ENCODE data around the gene CRY2.

Gene CRY2

DNA sequence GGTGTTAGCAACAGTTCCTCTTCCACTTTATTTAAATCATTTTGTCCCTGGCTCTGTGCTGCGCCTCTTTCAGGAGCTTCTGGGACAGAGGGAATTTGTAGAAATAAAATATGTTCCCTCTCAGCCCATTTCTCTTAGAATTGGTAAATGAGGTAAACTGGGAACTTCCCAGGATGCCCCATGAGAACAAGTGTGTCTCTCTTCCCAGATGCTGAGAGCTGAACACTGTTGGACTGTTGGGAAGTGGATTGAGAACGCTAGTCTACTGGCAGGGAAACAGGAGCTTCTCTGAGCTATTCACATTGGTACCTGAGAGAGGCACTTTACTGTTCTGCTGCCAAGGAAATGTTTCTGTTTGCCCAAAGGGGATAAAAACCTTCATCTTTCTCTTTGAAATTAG is 4.0 kb downstream of the CRY2 start:
- no peak overlapping the region for H3K4me3 ChIP-seq (ENCODE audit: low read length)
- DNase-seq (ENCODE audit: low read depth): no peak
- TF ChIP-seq, protein P1, sequence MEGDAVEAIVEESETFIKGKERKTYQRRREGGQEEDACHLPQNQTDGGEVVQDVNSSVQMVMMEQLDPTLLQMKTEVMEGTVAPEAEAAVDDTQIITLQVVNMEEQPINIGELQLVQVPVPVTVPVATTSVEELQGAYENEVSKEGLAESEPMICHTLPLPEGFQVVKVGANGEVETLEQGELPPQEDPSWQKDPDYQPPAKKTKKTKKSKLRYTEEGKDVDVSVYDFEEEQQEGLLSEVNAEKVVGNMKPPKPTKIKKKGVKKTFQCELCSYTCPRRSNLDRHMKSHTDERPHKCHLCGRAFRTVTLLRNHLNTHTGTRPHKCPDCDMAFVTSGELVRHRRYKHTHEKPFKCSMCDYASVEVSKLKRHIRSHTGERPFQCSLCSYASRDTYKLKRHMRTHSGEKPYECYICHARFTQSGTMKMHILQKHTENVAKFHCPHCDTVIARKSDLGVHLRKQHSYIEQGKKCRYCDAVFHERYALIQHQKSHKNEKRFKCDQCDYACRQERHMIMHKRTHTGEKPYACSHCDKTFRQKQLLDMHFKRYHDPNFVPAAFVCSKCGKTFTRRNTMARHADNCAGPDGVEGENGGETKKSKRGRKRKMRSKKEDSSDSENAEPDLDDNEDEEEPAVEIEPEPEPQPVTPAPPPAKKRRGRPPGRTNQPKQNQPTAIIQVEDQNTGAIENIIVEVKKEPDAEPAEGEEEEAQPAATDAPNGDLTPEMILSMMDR (IDR thresholded peaks at IDR 0.05; ENCODE audit: insufficient read depth, low read depth, low read length, missing control alignments): no peak

DNA sequence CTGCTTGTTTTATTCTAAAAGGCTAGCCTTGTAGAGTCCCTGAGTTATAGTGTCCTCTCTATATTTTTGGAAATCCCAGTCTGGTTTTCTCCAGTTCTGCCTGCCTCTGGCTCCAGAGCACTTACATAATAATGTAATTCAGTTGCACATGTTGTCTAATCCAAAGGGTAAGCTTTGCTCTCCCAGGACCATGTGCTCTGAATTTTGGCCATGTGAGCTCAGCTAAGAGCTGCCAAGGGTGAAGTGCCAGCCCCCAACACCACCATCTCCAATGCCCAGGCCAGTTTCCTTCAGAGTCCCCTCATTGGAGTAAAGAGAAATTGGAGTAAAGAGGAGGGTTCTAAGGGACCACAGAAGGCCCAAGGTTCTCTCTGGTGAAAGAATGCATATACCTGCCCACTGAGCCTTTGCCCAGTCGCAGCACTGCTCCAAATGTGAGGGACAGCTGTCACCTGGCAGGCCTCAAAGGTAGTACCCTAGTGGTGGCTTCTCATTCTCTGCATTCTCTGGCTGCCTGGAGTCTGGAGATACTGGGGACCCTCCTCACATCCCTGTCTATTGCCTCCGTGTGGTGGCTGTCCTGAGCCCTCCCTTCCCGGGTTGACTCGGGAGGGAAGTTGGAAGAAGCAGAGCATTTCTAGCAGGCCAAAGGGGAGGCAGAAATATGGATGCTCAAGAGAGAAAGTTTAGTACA is 4.9 kb downstream of the CRY2 start:
- TF ChIP-seq, protein P1 (IDR thresholded peaks at IDR 0.05; ENCODE audit: insufficient read depth, low read depth, low read length, missing control alignments): no peak

DNA sequence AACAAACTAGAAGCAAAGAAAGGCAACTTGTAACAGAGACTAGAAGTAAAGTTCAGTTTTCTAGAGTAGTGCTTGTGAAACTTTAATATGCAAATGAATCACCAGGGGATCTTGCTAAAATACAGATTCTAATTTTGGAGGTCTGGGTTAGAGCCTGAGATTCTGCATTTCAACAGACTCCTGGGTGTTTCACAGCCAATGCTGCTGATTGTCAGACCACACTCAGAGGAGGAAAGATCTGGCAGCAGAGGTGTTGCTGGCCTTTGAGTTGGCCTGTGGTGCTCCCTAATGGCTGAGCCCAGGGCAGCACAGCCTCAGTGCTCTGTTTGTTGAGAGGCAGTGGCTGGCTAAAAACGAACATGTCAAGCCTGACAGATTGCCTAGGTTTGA is 5.4 kb downstream of the CRY2 start:
- TF ChIP-seq, protein P1 (IDR thresholded peaks at IDR 0.05; ENCODE audit: insufficient read depth, low read depth, low read length, missing control alignments): no peak
- no peak overlapping the region for H3K4me3 ChIP-seq (ENCODE audit: low read length)
- DNase-seq (ENCODE audit: low read depth): no peak

More for the DNA sequence above, 4.9 kb downstream of the CRY2 start:
- no peak overlapping the region for H3K4me3 ChIP-seq (ENCODE audit: low read length)
- DNase-seq (ENCODE audit: low read depth): no peak

DNA sequence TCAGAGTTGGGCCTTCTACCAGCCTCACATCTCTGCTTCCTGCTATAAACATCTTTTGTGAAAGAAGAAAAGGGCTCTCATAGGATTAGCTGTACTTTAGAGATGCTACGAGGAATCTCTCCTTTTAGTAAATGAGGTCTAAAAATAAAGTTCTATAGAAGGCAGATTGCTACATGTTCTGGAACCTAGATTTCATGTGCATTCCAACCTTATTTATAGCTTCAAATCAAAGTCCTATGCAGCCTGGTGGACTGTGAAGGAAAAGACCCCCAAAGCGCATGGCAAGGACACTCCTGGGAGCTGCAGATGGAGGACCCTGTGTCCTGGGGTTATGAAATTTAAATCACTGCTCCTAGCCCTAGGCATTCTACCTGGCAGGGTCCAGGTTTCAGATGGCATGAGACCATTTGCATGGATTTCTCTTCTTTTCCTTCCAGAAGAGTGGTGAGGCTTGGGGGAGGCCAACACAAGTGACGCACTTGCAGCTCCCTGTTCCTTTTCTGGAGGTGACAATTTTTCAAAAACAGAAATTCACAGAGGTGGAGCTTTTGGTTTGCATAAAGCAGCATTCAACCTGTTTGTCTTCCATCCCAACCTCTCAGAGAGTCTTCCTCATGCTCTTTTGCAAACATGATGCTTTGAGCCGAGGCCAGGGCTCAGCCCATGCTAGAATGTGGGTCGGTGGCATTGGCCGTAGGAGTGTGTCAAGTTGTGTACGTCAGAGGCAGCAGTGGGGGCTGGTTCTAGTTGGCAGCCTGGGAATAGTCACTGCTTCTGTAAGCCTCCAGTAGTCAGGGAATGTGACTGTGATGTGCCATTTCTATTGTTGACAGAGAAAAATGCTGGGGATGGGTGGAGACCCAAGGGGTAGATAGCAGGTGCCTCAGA is 6.3 kb downstream of the CRY2 start:
- no peak overlapping the region for H3K4me3 ChIP-seq (ENCODE audit: low read length)
- no peak for DNase-seq (ENCODE audit: low read depth)
- TF ChIP-seq, protein P1 (IDR thresholded peaks at IDR 0.05; ENCODE audit: insufficient read depth, low read depth, low read length, missing control alignments): no peak

DNA sequence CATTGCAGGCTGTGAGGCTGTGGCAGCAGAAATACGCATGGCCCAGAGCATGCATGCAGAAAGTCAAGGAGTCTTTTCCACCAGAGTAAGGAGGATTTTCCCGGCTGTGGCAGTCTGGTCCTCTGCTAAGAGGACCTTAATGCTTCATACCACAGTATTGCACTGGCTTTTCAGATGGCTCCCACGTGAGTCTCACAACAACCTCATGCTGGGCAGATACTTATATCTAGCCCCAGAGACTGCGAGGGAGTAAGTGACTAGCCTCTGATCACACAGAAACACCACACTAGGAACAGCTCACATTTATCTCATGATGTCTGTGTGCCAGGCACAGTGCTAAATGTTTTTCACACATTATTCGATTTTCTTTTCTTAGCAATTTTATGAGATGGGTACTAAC is 8.0 kb downstream of the CRY2 start:
- no peak overlapping the region for H3K4me3 ChIP-seq (ENCODE audit: low read length)
- no peak for DNase-seq (ENCODE audit: low read depth)
- TF ChIP-seq, protein P1 (IDR thresholded peaks at IDR 0.05; ENCODE audit: insufficient read depth, low read depth, low read length, missing control alignments): no peak

DNA sequence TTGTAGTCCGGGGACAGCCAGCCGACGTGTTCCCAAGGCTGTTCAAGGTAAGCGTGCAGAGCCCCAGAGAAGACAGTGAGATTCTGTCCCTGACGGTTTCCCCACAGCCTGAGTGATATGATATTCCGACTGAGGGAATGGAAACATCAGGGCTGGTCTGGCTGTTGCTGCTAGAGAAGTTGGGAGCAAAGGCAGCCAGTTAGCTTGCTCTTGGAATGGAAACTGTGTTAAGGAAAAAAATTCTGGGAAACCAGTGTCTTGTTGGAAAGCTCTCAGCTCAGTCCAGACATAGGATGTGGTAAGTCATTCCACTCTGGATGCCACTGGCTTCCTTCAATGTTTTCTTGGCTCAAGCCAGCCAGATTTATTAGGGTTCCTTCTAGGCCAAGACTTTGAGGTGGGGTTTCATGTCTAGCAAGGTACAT is 8.8 kb downstream of the CRY2 start:
- DNase-seq (ENCODE audit: low read depth): no peak
- no peak overlapping the region for H3K4me3 ChIP-seq (ENCODE audit: low read length)
- TF ChIP-seq, protein P1 (IDR thresholded peaks at IDR 0.05; ENCODE audit: insufficient read depth, low read depth, low read length, missing control alignments): no peak

All from epithelial cell of esophagus (primary cell).